ENCODE measurements around the gene CACNA1I.

DNA sequence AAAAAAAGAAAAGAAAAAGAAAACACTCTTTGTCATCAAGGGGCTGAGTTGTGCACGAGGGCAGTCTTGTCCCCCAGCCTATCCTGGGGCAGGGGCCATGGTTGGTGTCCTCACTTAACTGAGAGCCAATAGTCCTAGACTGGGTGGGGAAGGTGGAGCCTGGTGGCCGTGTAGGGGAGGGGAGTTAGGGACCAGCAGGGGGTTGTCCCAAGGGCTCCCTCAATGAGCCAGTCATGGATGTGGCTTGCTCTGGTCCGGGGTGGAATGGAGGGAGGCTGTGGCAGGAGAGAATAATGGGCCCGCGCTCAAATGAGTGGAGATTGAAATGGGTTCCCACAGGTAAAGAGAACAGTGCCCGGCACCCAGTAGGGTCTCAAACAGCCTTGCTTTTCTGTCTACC is 46.2 kb downstream of the CACNA1I start:
- TF ChIP-seq BHLHE40 (IDR thresholded peaks at IDR 0.05; ENCODE audit: borderline replicate concordance) = no peak
- no peak for TF ChIP-seq SP1 (IDR thresholded peaks at IDR 0.05)
- no peak for TF ChIP-seq TARDBP (IDR thresholded peaks at IDR 0.05)
- no peak for TF ChIP-seq L3MBTL2 (conservative IDR thresholded peaks at IDR 0.05)
- TF ChIP-seq LEF1 (IDR thresholded peaks at IDR 0.05; ENCODE audit: borderline replicate concordance) = no peak
- TF ChIP-seq FOXK2 (IDR thresholded peaks at IDR 0.05) = no peak
- TF ChIP-seq ELF4 (IDR thresholded peaks at IDR 0.05) = no peak
- TF ChIP-seq, protein P1, sequence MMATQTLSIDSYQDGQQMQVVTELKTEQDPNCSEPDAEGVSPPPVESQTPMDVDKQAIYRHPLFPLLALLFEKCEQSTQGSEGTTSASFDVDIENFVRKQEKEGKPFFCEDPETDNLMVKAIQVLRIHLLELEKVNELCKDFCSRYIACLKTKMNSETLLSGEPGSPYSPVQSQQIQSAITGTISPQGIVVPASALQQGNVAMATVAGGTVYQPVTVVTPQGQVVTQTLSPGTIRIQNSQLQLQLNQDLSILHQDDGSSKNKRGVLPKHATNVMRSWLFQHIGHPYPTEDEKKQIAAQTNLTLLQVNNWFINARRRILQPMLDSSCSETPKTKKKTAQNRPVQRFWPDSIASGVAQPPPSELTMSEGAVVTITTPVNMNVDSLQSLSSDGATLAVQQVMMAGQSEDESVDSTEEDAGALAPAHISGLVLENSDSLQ (IDR thresholded peaks at IDR 0.05) = no peak
- no peak for TF ChIP-seq ARNT (IDR thresholded peaks at IDR 0.05)
